ENCODE measurements around the gene PSPH. TPM values are rescaled to one million over a fixed set of nuclear protein-coding genes. Genes with fewer than 3 reads are reported as not detected.

Gene PSPH
- total RNA-seq, 1 experiment from 2014 or later = 111 TPM

DNA sequence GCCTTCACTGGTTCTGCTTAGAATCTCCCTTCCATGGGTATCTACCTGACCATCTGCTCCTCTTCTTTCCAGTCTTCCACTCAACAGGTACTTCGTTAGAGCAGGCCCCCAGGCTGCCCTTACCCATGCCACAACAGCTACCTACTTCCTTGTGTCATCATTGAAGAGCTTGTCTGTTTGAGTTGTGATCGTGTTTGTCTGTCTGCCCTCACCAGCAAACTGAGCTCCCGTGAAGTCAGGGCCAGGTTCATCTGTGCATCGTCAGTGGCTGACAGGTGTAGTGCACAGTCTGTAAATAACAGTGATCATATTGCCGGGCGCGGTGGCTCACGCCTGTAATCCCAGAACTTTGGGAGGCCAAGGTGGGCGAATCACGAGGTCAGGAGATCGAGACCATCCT, 81.9 kb downstream of the PSPH start:
- intact Hi-C loops (cut with micrococcal nuclease; ENCODE audit: unreplicated experiment) = no loop called here
- ChIA-PET POLR2A (no interaction called here), CTCF (no interaction called here)
- no peak overlapping the region for H3K27ac Mint-ChIP-seq (ENCODE audit: unreplicated experiment)
- H3K4me3 Mint-ChIP-seq (ENCODE audit: unreplicated experiment) = no peak overlapping the region
- no peaks in the 10 kb centered on the region for H3K9me3 Mint-ChIP-seq (ENCODE audit: unreplicated experiment)
- no peaks in the 10 kb centered on the region for H3K4me1 Mint-ChIP-seq (ENCODE audit: low read depth, unreplicated experiment)
- Histone ChIP-seq H3K27me3 (replicated peaks; ENCODE audit: control insufficient read depth, insufficient read depth, low read length) (no peaks in the 10 kb centered on the region), H3K36me3 (ENCODE audit: control insufficient read depth, insufficient read depth, low read length) (peaks cover 1% of the 10 kb centered on the region), H3K4me1 (no peaks in the 10 kb centered on the region), H3K9me3 (no peaks in the 10 kb centered on the region), H3K4me3 (ENCODE audit: low read depth, low read length) (no peak overlapping the region)
- H3K36me3 Mint-ChIP-seq (ENCODE audit: insufficient read depth, unreplicated experiment) = peaks cover 11% of the 10 kb centered on the region
- TF ChIP-seq CTCF (IDR thresholded peaks at IDR 0.05; ENCODE audit: insufficient read depth in 1 of 2, low read depth in 1 of 2, low read length in 1 of 2, severe bottlenecking in 1 of 2, unreplicated experiment in 1 of 2) = no peak
- no peaks in the 10 kb centered on the region for H3K27me3 Mint-ChIP-seq (ENCODE audit: insufficient read depth, unreplicated experiment)
- no peak for DNase-seq
- BruUV-seq (replicated peaks) = no TSS peak

DNA sequence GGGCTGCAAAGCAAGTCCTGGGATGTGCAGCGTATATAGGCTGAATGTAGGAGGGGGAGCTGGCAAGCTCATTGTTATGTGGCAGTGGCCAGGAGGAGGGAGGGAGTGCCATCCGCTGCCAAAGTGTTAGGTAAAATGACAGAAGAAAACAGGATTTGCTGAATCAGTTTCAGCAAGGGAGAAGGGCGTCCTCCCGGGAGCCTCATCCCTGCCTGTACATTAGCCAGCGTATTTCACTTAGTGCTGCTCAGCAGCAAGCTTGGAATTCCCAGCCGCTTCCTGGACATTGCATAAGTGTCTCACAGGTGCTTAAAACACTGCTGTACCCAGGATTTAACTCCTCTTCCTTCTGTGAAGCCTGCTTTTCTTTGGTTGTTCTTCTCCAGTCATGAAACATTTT, 84.4 kb downstream of the PSPH start:
- H3K36me3 ChIP-seq (ENCODE audit: control insufficient read depth, insufficient read depth, low read length) = peaks cover 1% of the 10 kb centered on the region

GRCh38 chr7:55965805-55966421, 85.3 kb downstream of the PSPH start:
- DNase-seq = no peak
- BruUV-seq (replicated peaks) = no TSS peak
- Mint-ChIP-seq H3K4me3 (ENCODE audit: unreplicated experiment) (peak overlapping the region; percentile 82), H3K4me1 (ENCODE audit: low read depth, unreplicated experiment) (no peaks in the 10 kb centered on the region), H3K27me3 (ENCODE audit: insufficient read depth, unreplicated experiment) (peaks cover 4% of the 10 kb centered on the region), H3K36me3 (ENCODE audit: insufficient read depth, unreplicated experiment) (peaks cover 11% of the 10 kb centered on the region), H3K27ac (ENCODE audit: unreplicated experiment) (no peak overlapping the region), H3K9me3 (ENCODE audit: unreplicated experiment) (no peaks in the 10 kb centered on the region)
- H3K9me3 ChIP-seq = no peaks in the 10 kb centered on the region
- ChIA-PET CTCF (no interaction called here), POLR2A (no interaction called here)
- intact Hi-C loops (cut with micrococcal nuclease; ENCODE audit: unreplicated experiment) = loop anchor here (1.0 to 2.0 kb wide), 2 partner anchors 15 to 108 kb away; partner anchors contain the start of gene MRPS17
- H3K4me3 ChIP-seq (ENCODE audit: low read depth, low read length) = no peak overlapping the region
- H3K36me3 ChIP-seq (ENCODE audit: control insufficient read depth, insufficient read depth, low read length) = peaks cover 1% of the 10 kb centered on the region
- H3K27me3 ChIP-seq (replicated peaks; ENCODE audit: control insufficient read depth, insufficient read depth, low read length) = no peaks in the 10 kb centered on the region; the same call in 1 of the 2 replicates
- no peak for TF ChIP-seq CTCF (IDR thresholded peaks at IDR 0.05; ENCODE audit: insufficient read depth in 1 of 2, low read depth in 1 of 2, low read length in 1 of 2, severe bottlenecking in 1 of 2, unreplicated experiment in 1 of 2)
- no peaks in the 10 kb centered on the region for H3K4me1 ChIP-seq

More for the DNA sequence above, 84.4 kb downstream of the PSPH start:
- ChIA-PET CTCF (no interaction called here), POLR2A (no interaction called here)
- Histone ChIP-seq H3K4me1 (no peaks in the 10 kb centered on the region), H3K27me3 (replicated peaks; ENCODE audit: control insufficient read depth, insufficient read depth, low read length) (no peaks in the 10 kb centered on the region), H3K9me3 (no peaks in the 10 kb centered on the region), H3K4me3 (ENCODE audit: low read depth, low read length) (no peak overlapping the region)
- peaks cover 11% of the 10 kb centered on the region for H3K36me3 Mint-ChIP-seq (ENCODE audit: insufficient read depth, unreplicated experiment)
- BruUV-seq (replicated peaks) = no TSS peak
- TF ChIP-seq CTCF (IDR thresholded peaks at IDR 0.05; ENCODE audit: insufficient read depth in 1 of 2, low read depth in 1 of 2, low read length in 1 of 2, severe bottlenecking in 1 of 2, unreplicated experiment in 1 of 2) = no peak
- H3K27me3 Mint-ChIP-seq (ENCODE audit: insufficient read depth, unreplicated experiment) = peaks cover 4% of the 10 kb centered on the region
- DNase-seq = no peak
- no peak overlapping the region for H3K4me3 Mint-ChIP-seq (ENCODE audit: unreplicated experiment)
- H3K9me3 Mint-ChIP-seq (ENCODE audit: unreplicated experiment) = no peaks in the 10 kb centered on the region
- intact Hi-C loops (cut with micrococcal nuclease; ENCODE audit: unreplicated experiment) = no loop called here
- H3K27ac Mint-ChIP-seq (ENCODE audit: unreplicated experiment) = no peak overlapping the region
- H3K4me1 Mint-ChIP-seq (ENCODE audit: low read depth, unreplicated experiment) = no peaks in the 10 kb centered on the region

Data from Caco-2 (cell line).